Putamen (tissue), 1 donor: ENCODE results near the gene TNFSF12.

ENCODE experiments used
- DNase-seq: peaks from one replicate; pipeline ENCODE4 v3.0.0-alpha.2; 2016; ENCODE audit warnings: low spot score

TNFSF12 gene

GRCh38 chr17:7570351-7570750 is 21.5 kb downstream of the TNFSF12 start:
- no peak for DNase-seq

GRCh38 chr17:7572338-7572587 is 23.4 kb downstream of the TNFSF12 start:
- no peak for DNase-seq

- peak; percentile 99 for DNase-seq
Measured at GRCh38 chr17:7572588-7573323, 23.9 kb downstream of the TNFSF12 start.

- DNase-seq, result peak; percentile 91
Measured at GRCh38 chr17:7573324-7574080, 24.6 kb downstream of the TNFSF12 start.

- DNase-seq, result no peak
Measured at GRCh38 chr17:7574176-7574953, 25.5 kb downstream of the TNFSF12 start.

GRCh38 chr17:7575481-7575883 is 26.6 kb downstream of the TNFSF12 start:
- no peak for DNase-seq

GRCh38 chr17:7575959-7576358 is 27.1 kb downstream of the TNFSF12 start:
- DNase-seq, result no peak

GRCh38 chr17:7576432-7576937 is 27.6 kb downstream of the TNFSF12 start:
- DNase-seq, result no peak

GRCh38 chr17:7577327-7578199 is 28.7 kb downstream of the TNFSF12 start:
- no peak for DNase-seq

- peak; percentile 35 for DNase-seq
Measured at GRCh38 chr17:7579001-7579833, 30.4 kb downstream of the TNFSF12 start, which contains the start of gene CD68. Gene CD68, plus strand, starts transcription at chr17:7579638. Its CDS starts 40 bp downstream, at chr17:7579678.

- no peak for DNase-seq
Measured at GRCh38 chr17:7579834-7580603, 31.2 kb downstream of the TNFSF12 start.

- no peak for DNase-seq
Measured at GRCh38 chr17:7580604-7581575, 32.0 kb downstream of the TNFSF12 start.

- DNase-seq, result no peak
Measured at GRCh38 chr17:7582396-7583252, 33.8 kb downstream of the TNFSF12 start.

GRCh38 chr17:7583253-7584109 is 34.6 kb downstream of the TNFSF12 start, which contains the start of gene MPDU1:
Gene MPDU1, plus strand, starts transcription at chr17:7583852. Its CDS starts 11 bp downstream, at chr17:7583863.
- peak; percentile 96 for DNase-seq

GRCh38 chr17:7586673-7587419 is 38.0 kb downstream of the TNFSF12 start:
- no peak for DNase-seq
